ENCODE measurements around the gene LEMD2.

Gene LEMD2

GRCh38 chr6:33721508-33721907, 67.4 kb downstream of the LEMD2 start:
- Mint-ChIP-seq H3K4me3 (no peak overlapping the region), H3K27ac (no peak overlapping the region), H3K27me3 (ENCODE audit: low read depth) (peaks cover 44% of the 10 kb centered on the region), H3K36me3 (ENCODE audit: low read depth) (no peaks in the 10 kb centered on the region), H3K9me3 (no peaks in the 10 kb centered on the region), H3K4me1 (ENCODE audit: low read depth) (peaks cover 3% of the 10 kb centered on the region)
- no peak for DNase-seq (ENCODE audit: low spot score)
